ENCODE data around the gene CEACAM3.

GRCh38 chr19:41784743-41785142 is 11.6 kb upstream of the CEACAM3 start:
- TF ChIP-seq CTCF (IDR thresholded peaks at IDR 0.05) (no peak), POLR2A (IDR thresholded peaks at IDR 0.05) (no peak)

Measured in Peyer's patch (tissue), 4 donors.